ENCODE measurements around the gene ZCCHC24. TPM values are rescaled to one million over a fixed set of nuclear protein-coding genes. Genes with fewer than 3 reads are reported as not detected.

The ZCCHC24 gene
- total and polyA plus RNA-seq, 8 donors = 9.7 to 60.3 (median 34.3) TPM

GRCh38 chr10:79454259-79454658 lies 8.8 kb upstream of the ZCCHC24 start:
- Histone ChIP-seq H3K4me3 (no peak overlapping the region), H3K27ac (peak overlapping the region in 1 of 5 donors; percentile 7), H3K9me3 (no peaks in the 10 kb centered on the region), H3K27me3 (no peaks in the 10 kb centered on the region), H3K4me1 (peaks cover 0 to 36% (median 25%) of the 10 kb centered on the region in 4 donors), H3K36me3 (no peaks in the 10 kb centered on the region)
- intact Hi-C loops (cut with DNase I; ENCODE audit: low total_unique reads) = no loop called here
- TF ChIP-seq POLR2AphosphoS5 (IDR thresholded peaks at IDR 0.05) = peak in 1 of 3 donors; percentile 66
- TF ChIP-seq EP300 (IDR thresholded peaks at IDR 0.05) = no peak
- WGBS, 5 donors = 42 to 56% (median 45%) methylated on average over 6 of the region's 6 CpGs
- no peak for DNase-seq

GRCh38 chr10:79453392-79453791 lies 8.0 kb upstream of the ZCCHC24 start:
- TF ChIP-seq EP300 (IDR thresholded peaks at IDR 0.05) = no peak
- no peak for TF ChIP-seq CTCF (IDR thresholded peaks at IDR 0.05)
- no peak for TF ChIP-seq POLR2AphosphoS5 (IDR thresholded peaks at IDR 0.05)
- no peak for TF ChIP-seq POLR2A (IDR thresholded peaks at IDR 0.05)
- DNase-seq = no peak
- Histone ChIP-seq H3K27me3 (no peaks in the 10 kb centered on the region), H3K36me3 (no peaks in the 10 kb centered on the region), H3K27ac (peak overlapping the region in 1 of 5 donors; percentile 7), H3K9me3 (no peaks in the 10 kb centered on the region), H3K4me3 (no peak overlapping the region), H3K4me1 (peaks cover 0 to 39% (median 31%) of the 10 kb centered on the region in 4 donors)
- intact Hi-C loops (cut with DNase I; ENCODE audit: low total_unique reads) = no loop called here
- 83 to 87% (median 86%) methylated on average over 3 of the region's 3 CpGs for WGBS, 5 donors

GRCh38 chr10:79452174-79452611 lies 6.8 kb upstream of the ZCCHC24 start:
- Histone ChIP-seq H3K9me3 (no peaks in the 10 kb centered on the region), H3K36me3 (no peaks in the 10 kb centered on the region), H3K27me3 (no peaks in the 10 kb centered on the region), H3K4me3 (no peak overlapping the region), H3K27ac (peak overlapping the region in 4 of 5 donors; percentile 27 to 65 (median 42)), H3K4me1 (peaks cover 0 to 40% (median 32%) of the 10 kb centered on the region in 4 donors)
- TF ChIP-seq POLR2AphosphoS5 (IDR thresholded peaks at IDR 0.05) = peak in 1 of 3 donors; percentile 36
- no peak for TF ChIP-seq EP300 (IDR thresholded peaks at IDR 0.05)
- WGBS, 5 donors = 21 to 40% (median 25%) methylated on average over 8 to 9 of the region's 9 CpGs
- intact Hi-C loops (cut with DNase I; ENCODE audit: low total_unique reads) = no loop called here
- DNase-seq = peak in 1 of 2 donors; percentile 51

- intact Hi-C loops (cut with DNase I; ENCODE audit: low total_unique reads) = no loop called here
- no peaks in the 10 kb centered on the region for H3K36me3 ChIP-seq
- peaks cover 0 to 50% (median 39%) of the 10 kb centered on the region in 4 donors for H3K4me1 ChIP-seq
- TF ChIP-seq CTCF (IDR thresholded peaks at IDR 0.05) (no peak), POLR2AphosphoS5 (IDR thresholded peaks at IDR 0.05) (no peak), EP300 (IDR thresholded peaks at IDR 0.05) (no peak), POLR2A (IDR thresholded peaks at IDR 0.05) (no peak)
- no peak for DNase-seq
- peak overlapping the region in 3 of 5 donors; percentile 31 to 65 (median 53) for H3K27ac ChIP-seq
- H3K4me3 ChIP-seq = no peak overlapping the region
- H3K9me3 ChIP-seq = no peaks in the 10 kb centered on the region
- no peaks in the 10 kb centered on the region for H3K27me3 ChIP-seq
- WGBS, 5 donors = 90 to 94% (median 91%) methylated on average over 14 of the region's 14 CpGs
Measured at GRCh38 chr10:79451046-79451699, 5.7 kb upstream of the ZCCHC24 start.

GRCh38 chr10:79449181-79450146 lies 4.0 kb upstream of the ZCCHC24 start:
- TF ChIP-seq POLR2A (IDR thresholded peaks at IDR 0.05) (no peak), EP300 (IDR thresholded peaks at IDR 0.05) (no peak), CTCF (IDR thresholded peaks at IDR 0.05) (no peak), POLR2AphosphoS5 (IDR thresholded peaks at IDR 0.05) (no peak)
- peaks cover 0 to 53% (median 44%) of the 10 kb centered on the region in 4 donors for H3K4me1 ChIP-seq
- H3K9me3 ChIP-seq = no peaks in the 10 kb centered on the region
- intact Hi-C loops (cut with DNase I; ENCODE audit: low total_unique reads) = no loop called here
- no peak overlapping the region for H3K4me3 ChIP-seq
- peak overlapping the region in 1 of 5 donors; percentile 7 for H3K27ac ChIP-seq
- DNase-seq = peak in 1 of 2 donors; percentile 39
- WGBS, 5 donors = 48 to 73% (median 72%) methylated on average over 5 of the region's 5 CpGs
- H3K27me3 ChIP-seq = no peaks in the 10 kb centered on the region
- H3K36me3 ChIP-seq = no peaks in the 10 kb centered on the region

All from stomach (tissue), 9 donors.